ENCODE data around the gene ST7. TPM values are rescaled to one million over a fixed set of nuclear protein-coding genes. Genes with fewer than 3 reads are reported as not detected.

The ST7 gene
- total RNA-seq, 2 experiments from 2014 or later: 9.6 to 10.7 TPM

DNA sequence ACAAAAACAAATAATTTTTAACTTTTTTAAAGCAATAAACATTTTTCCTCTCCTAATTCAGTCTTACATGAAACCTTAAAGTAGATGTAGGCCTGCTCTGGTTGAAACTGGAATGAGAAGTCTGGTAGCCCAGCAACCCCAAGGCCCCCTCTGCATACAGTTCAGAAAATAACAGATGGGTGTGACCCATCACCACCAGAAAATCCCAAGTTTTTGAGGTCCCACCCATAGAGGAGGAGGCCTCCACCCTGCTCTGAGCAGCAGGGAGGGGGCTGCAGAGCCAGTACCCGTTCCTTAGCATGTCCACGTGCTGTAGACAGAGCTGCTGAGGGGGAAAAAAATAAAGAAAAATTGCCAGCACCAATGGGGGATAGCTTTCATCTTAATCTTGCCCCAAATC lies 246.8 kb downstream of the ST7 start:
- H3K4me2 ChIP-seq (ENCODE audit: low read length): no peak overlapping the region
- H3K4me3 ChIP-seq (ENCODE audit: low read depth, low read length, poor library complexity, severe bottlenecking): no peak overlapping the region
- POLR2A ChIA-PET: interaction anchor here (0.5 kb wide), 1 partner anchor 869 kb away, joined by 3 read pairs; no protein-coding TSS in a partner anchor
- H2AFZ ChIP-seq (ENCODE audit: low read length): no peak overlapping the region
- intact Hi-C loops (cut with micrococcal nuclease; ENCODE audit: unreplicated experiment): no loop called here
- no peaks in the 10 kb centered on the region for H4K20me1 ChIP-seq (ENCODE audit: insufficient read depth, low read length)
- TF ChIP-seq, protein P1, sequence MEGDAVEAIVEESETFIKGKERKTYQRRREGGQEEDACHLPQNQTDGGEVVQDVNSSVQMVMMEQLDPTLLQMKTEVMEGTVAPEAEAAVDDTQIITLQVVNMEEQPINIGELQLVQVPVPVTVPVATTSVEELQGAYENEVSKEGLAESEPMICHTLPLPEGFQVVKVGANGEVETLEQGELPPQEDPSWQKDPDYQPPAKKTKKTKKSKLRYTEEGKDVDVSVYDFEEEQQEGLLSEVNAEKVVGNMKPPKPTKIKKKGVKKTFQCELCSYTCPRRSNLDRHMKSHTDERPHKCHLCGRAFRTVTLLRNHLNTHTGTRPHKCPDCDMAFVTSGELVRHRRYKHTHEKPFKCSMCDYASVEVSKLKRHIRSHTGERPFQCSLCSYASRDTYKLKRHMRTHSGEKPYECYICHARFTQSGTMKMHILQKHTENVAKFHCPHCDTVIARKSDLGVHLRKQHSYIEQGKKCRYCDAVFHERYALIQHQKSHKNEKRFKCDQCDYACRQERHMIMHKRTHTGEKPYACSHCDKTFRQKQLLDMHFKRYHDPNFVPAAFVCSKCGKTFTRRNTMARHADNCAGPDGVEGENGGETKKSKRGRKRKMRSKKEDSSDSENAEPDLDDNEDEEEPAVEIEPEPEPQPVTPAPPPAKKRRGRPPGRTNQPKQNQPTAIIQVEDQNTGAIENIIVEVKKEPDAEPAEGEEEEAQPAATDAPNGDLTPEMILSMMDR (conservative IDR thresholded peaks at IDR 0.05; ENCODE audit: low read length): no peak
- H3K27ac ChIP-seq (ENCODE audit: low read depth, low read length, poor library complexity, severe bottlenecking): no peak overlapping the region
- H3K79me2 ChIP-seq (ENCODE audit: insufficient read depth, low read depth, low read length): no peaks in the 10 kb centered on the region
- H3K9me2 ChIP-seq (ENCODE audit: insufficient read depth, low read length): no peaks in the 10 kb centered on the region
- no TSS peak for BruUV-seq (replicated peaks)
- H3K4me1 ChIP-seq (ENCODE audit: insufficient read depth, low read length, poor library complexity, severe bottlenecking): no peaks in the 10 kb centered on the region
- CTCF ChIA-PET (ENCODE audit: unreplicated experiment): no interaction called here
- H3K9me3 ChIP-seq (ENCODE audit: low read length): no peaks in the 10 kb centered on the region
- no peaks in the 10 kb centered on the region for H3K36me3 ChIP-seq (ENCODE audit: insufficient read depth, low read length)
- DNase-seq (ENCODE audit: low spot score): no peak

DNA sequence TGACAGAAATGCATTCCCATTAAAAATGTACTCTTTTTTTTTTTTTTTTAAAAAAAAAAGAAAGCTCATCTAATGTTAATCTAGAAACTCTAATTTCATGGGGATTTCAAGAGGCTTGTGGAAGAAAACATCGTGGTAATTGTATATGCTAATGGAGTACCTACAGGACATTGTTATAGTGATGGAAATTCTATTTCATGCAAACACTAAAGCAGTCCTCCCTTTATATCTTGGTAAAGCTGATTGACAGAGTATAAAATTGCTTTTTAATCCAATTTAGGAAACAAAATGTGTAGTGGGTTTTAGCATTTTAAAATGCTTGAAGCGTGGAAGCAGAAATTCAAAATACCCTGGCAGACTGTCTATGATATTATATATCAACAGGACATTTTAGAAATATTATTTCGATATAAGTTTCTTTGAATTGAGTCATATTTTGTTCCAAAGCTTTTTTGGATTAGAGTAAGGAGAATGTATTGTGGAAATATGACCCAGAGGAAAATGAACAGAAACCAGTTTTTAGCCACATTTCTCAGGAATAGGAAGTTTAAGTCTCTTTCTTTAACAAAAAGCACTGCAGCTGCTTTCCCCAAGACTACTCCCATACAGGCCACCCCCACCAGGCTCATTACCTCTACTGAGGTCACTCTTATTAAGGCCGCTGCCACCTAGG lies 247.6 kb downstream of the ST7 start:
- CTCF ChIA-PET (ENCODE audit: unreplicated experiment): no interaction called here
- TF ChIP-seq, protein P1 (conservative IDR thresholded peaks at IDR 0.05; ENCODE audit: low read length): no peak
- no peak for TF ChIP-seq EZH2phosphoT487 (IDR thresholded peaks at IDR 0.05; ENCODE audit: borderline replicate concordance, low read depth, low read length)
- Histone ChIP-seq H3K27ac (ENCODE audit: low read depth, low read length, poor library complexity, severe bottlenecking) (no peak overlapping the region), H3K4me3 (ENCODE audit: low read depth, low read length, poor library complexity, severe bottlenecking) (no peak overlapping the region), H3K36me3 (ENCODE audit: insufficient read depth, low read length) (no peaks in the 10 kb centered on the region), H3K9me2 (ENCODE audit: insufficient read depth, low read length) (no peaks in the 10 kb centered on the region), H2AFZ (ENCODE audit: low read length) (no peak overlapping the region), H3K4me1 (ENCODE audit: insufficient read depth, low read length, poor library complexity, severe bottlenecking) (no peaks in the 10 kb centered on the region), H3K79me2 (ENCODE audit: insufficient read depth, low read depth, low read length) (no peaks in the 10 kb centered on the region), H3K9me3 (ENCODE audit: low read length) (no peaks in the 10 kb centered on the region), H3K4me2 (ENCODE audit: low read length) (no peak overlapping the region), H4K20me1 (ENCODE audit: insufficient read depth, low read length) (no peaks in the 10 kb centered on the region)
- intact Hi-C loops (cut with micrococcal nuclease; ENCODE audit: unreplicated experiment): no loop called here
- POLR2A ChIA-PET: no interaction called here
- no TSS peak for BruUV-seq (replicated peaks)
- DNase-seq (ENCODE audit: low spot score): no peak

GRCh38 chr7:117202511-117202910 lies 249.2 kb downstream of the ST7 start:
- intact Hi-C loops (cut with micrococcal nuclease; ENCODE audit: unreplicated experiment): no loop called here
- no TSS peak for BruUV-seq (replicated peaks)
- no peaks in the 10 kb centered on the region for H4K20me1 ChIP-seq (ENCODE audit: insufficient read depth, low read length)
- no peak for DNase-seq (ENCODE audit: low spot score)
- H3K4me1 ChIP-seq (ENCODE audit: insufficient read depth, low read length, poor library complexity, severe bottlenecking): no peaks in the 10 kb centered on the region
- no peaks in the 10 kb centered on the region for H3K9me3 ChIP-seq (ENCODE audit: low read length)
- H3K79me2 ChIP-seq (ENCODE audit: insufficient read depth, low read depth, low read length): no peaks in the 10 kb centered on the region
- H3K27ac ChIP-seq (ENCODE audit: low read depth, low read length, poor library complexity, severe bottlenecking): no peak overlapping the region
- TF ChIP-seq, protein P1 (conservative IDR thresholded peaks at IDR 0.05; ENCODE audit: low read length): no peak
- TF ChIP-seq EZH2phosphoT487 (IDR thresholded peaks at IDR 0.05; ENCODE audit: borderline replicate concordance, low read depth, low read length): no peak
- H2AFZ ChIP-seq (ENCODE audit: low read length): no peak overlapping the region
- H3K4me2 ChIP-seq (ENCODE audit: low read length): no peak overlapping the region
- no peaks in the 10 kb centered on the region for H3K36me3 ChIP-seq (ENCODE audit: insufficient read depth, low read length)
- CTCF ChIA-PET (ENCODE audit: unreplicated experiment): no interaction called here
- no peaks in the 10 kb centered on the region for H3K9me2 ChIP-seq (ENCODE audit: insufficient read depth, low read length)
- H3K4me3 ChIP-seq (ENCODE audit: low read depth, low read length, poor library complexity, severe bottlenecking): no peak overlapping the region
- POLR2A ChIA-PET: interaction anchor here (0.5 to 1.5 kb wide), 3 partner anchors 20 to 1130 kb away, joined by 3 read pairs; no protein-coding TSS in a partner anchor

Measured in OCI-LY7 (cell line).